ENCODE data around the gene INPP5K.

The INPP5K gene

GRCh38 chr17:1557355-1558095, 41.1 kb upstream of the INPP5K start:
- no peaks in the 10 kb centered on the region for H3K27me3 ChIP-seq (ENCODE audit: control insufficient read depth, insufficient read depth, low read length)
- H3K4me1 ChIP-seq (ENCODE audit: control insufficient read depth, insufficient read depth, low read length), result peaks cover 41% of the 10 kb centered on the region
- H3K36me3 ChIP-seq (ENCODE audit: control insufficient read depth, insufficient read depth, low read length), result no peaks in the 10 kb centered on the region
- no peak overlapping the region for H3K9ac ChIP-seq (ENCODE audit: low read length)
- no peak overlapping the region for H3K4me3 ChIP-seq (ENCODE audit: low read length)
- no peaks in the 10 kb centered on the region for H3K9me3 ChIP-seq (ENCODE audit: control insufficient read depth, low read length)

GRCh38 chr17:1555651-1556471, 39.4 kb upstream of the INPP5K start:
- peaks cover 32% of the 10 kb centered on the region for H3K4me1 ChIP-seq (ENCODE audit: control insufficient read depth, insufficient read depth, low read length)
- no peaks in the 10 kb centered on the region for H3K27me3 ChIP-seq (ENCODE audit: control insufficient read depth, insufficient read depth, low read length)
- H3K9ac ChIP-seq (ENCODE audit: low read length), result peak overlapping the region; percentile 7
- no peaks in the 10 kb centered on the region for H3K9me3 ChIP-seq (ENCODE audit: control insufficient read depth, low read length)
- H3K36me3 ChIP-seq (ENCODE audit: control insufficient read depth, insufficient read depth, low read length), result peaks cover 5% of the 10 kb centered on the region
- H3K4me3 ChIP-seq (ENCODE audit: low read length), result no peak overlapping the region

- H3K9me3 ChIP-seq (ENCODE audit: control insufficient read depth, low read length), result no peaks in the 10 kb centered on the region
- peaks cover 23% of the 10 kb centered on the region for H3K4me1 ChIP-seq (ENCODE audit: control insufficient read depth, insufficient read depth, low read length)
- H3K27me3 ChIP-seq (ENCODE audit: control insufficient read depth, insufficient read depth, low read length), result no peaks in the 10 kb centered on the region
- peak overlapping the region; percentile 7 for H3K9ac ChIP-seq (ENCODE audit: low read length)
- peaks cover 5% of the 10 kb centered on the region for H3K36me3 ChIP-seq (ENCODE audit: control insufficient read depth, insufficient read depth, low read length)
- no peak overlapping the region for H3K4me3 ChIP-seq (ENCODE audit: low read length)
Measured at GRCh38 chr17:1554751-1555540, 38.5 kb upstream of the INPP5K start.

- peaks cover 5% of the 10 kb centered on the region for H3K36me3 ChIP-seq (ENCODE audit: control insufficient read depth, insufficient read depth, low read length)
Measured at GRCh38 chr17:1553354-1554266, 37.2 kb upstream of the INPP5K start.

GRCh38 chr17:1552932-1553331, 36.5 kb upstream of the INPP5K start:
- Histone ChIP-seq H3K4me1 (ENCODE audit: control insufficient read depth, insufficient read depth, low read length) (peaks cover 17% of the 10 kb centered on the region), H3K9me3 (ENCODE audit: control insufficient read depth, low read length) (no peaks in the 10 kb centered on the region), H3K4me3 (ENCODE audit: low read length) (no peak overlapping the region), H3K27me3 (ENCODE audit: control insufficient read depth, insufficient read depth, low read length) (no peaks in the 10 kb centered on the region), H3K9ac (ENCODE audit: low read length) (no peak overlapping the region), H3K36me3 (ENCODE audit: control insufficient read depth, insufficient read depth, low read length) (peaks cover 5% of the 10 kb centered on the region)

More at GRCh38 chr17:1553354-1554266, 37.2 kb upstream of the INPP5K start:
- Histone ChIP-seq H3K9me3 (ENCODE audit: control insufficient read depth, low read length) (no peaks in the 10 kb centered on the region), H3K4me1 (ENCODE audit: control insufficient read depth, insufficient read depth, low read length) (peaks cover 17% of the 10 kb centered on the region), H3K9ac (ENCODE audit: low read length) (no peak overlapping the region), H3K27me3 (ENCODE audit: control insufficient read depth, insufficient read depth, low read length) (no peaks in the 10 kb centered on the region), H3K4me3 (ENCODE audit: low read length) (no peak overlapping the region)

- Histone ChIP-seq H3K4me1 (ENCODE audit: control insufficient read depth, insufficient read depth, low read length) (peaks cover 9% of the 10 kb centered on the region), H3K9ac (ENCODE audit: low read length) (no peak overlapping the region), H3K27me3 (ENCODE audit: control insufficient read depth, insufficient read depth, low read length) (no peaks in the 10 kb centered on the region), H3K36me3 (ENCODE audit: control insufficient read depth, insufficient read depth, low read length) (peaks cover 5% of the 10 kb centered on the region), H3K9me3 (ENCODE audit: control insufficient read depth, low read length) (no peaks in the 10 kb centered on the region), H3K4me3 (ENCODE audit: low read length) (no peak overlapping the region)
Measured at GRCh38 chr17:1551741-1552140, 35.3 kb upstream of the INPP5K start.

GRCh38 chr17:1548032-1548431, 31.6 kb upstream of the INPP5K start:
- Histone ChIP-seq H3K9me3 (ENCODE audit: control insufficient read depth, low read length) (no peaks in the 10 kb centered on the region), H3K27me3 (ENCODE audit: control insufficient read depth, insufficient read depth, low read length) (no peaks in the 10 kb centered on the region), H3K9ac (ENCODE audit: low read length) (no peak overlapping the region), H3K36me3 (ENCODE audit: control insufficient read depth, insufficient read depth, low read length) (peaks cover 5% of the 10 kb centered on the region), H3K4me1 (ENCODE audit: control insufficient read depth, insufficient read depth, low read length) (no peaks in the 10 kb centered on the region), H3K4me3 (ENCODE audit: low read length) (no peak overlapping the region)

GRCh38 chr17:1546292-1546922, 30.0 kb upstream of the INPP5K start:
- no peaks in the 10 kb centered on the region for H3K4me1 ChIP-seq (ENCODE audit: control insufficient read depth, insufficient read depth, low read length)
- H3K4me3 ChIP-seq (ENCODE audit: low read length), result no peak overlapping the region
- no peaks in the 10 kb centered on the region for H3K27me3 ChIP-seq (ENCODE audit: control insufficient read depth, insufficient read depth, low read length)
- peaks cover 6% of the 10 kb centered on the region for H3K36me3 ChIP-seq (ENCODE audit: control insufficient read depth, insufficient read depth, low read length)
- H3K9me3 ChIP-seq (ENCODE audit: control insufficient read depth, low read length), result no peaks in the 10 kb centered on the region
- no peak overlapping the region for H3K9ac ChIP-seq (ENCODE audit: low read length)

GRCh38 chr17:1545618-1546017, 29.2 kb upstream of the INPP5K start:
- Histone ChIP-seq H3K4me3 (ENCODE audit: low read length) (no peak overlapping the region), H3K9ac (ENCODE audit: low read length) (no peak overlapping the region), H3K36me3 (ENCODE audit: control insufficient read depth, insufficient read depth, low read length) (peaks cover 7% of the 10 kb centered on the region), H3K27me3 (ENCODE audit: control insufficient read depth, insufficient read depth, low read length) (no peaks in the 10 kb centered on the region), H3K9me3 (ENCODE audit: control insufficient read depth, low read length) (no peaks in the 10 kb centered on the region), H3K4me1 (ENCODE audit: control insufficient read depth, insufficient read depth, low read length) (no peaks in the 10 kb centered on the region)

- no peaks in the 10 kb centered on the region for H3K9me3 ChIP-seq (ENCODE audit: control insufficient read depth, low read length)
- H3K36me3 ChIP-seq (ENCODE audit: control insufficient read depth, insufficient read depth, low read length), result peaks cover 13% of the 10 kb centered on the region
- no peak overlapping the region for H3K4me3 ChIP-seq (ENCODE audit: low read length)
- no peaks in the 10 kb centered on the region for H3K4me1 ChIP-seq (ENCODE audit: control insufficient read depth, insufficient read depth, low read length)
- no peak overlapping the region for H3K9ac ChIP-seq (ENCODE audit: low read length)
- no peaks in the 10 kb centered on the region for H3K27me3 ChIP-seq (ENCODE audit: control insufficient read depth, insufficient read depth, low read length)
Measured at GRCh38 chr17:1542316-1542715, 25.9 kb upstream of the INPP5K start.

- peaks cover 13% of the 10 kb centered on the region for H3K36me3 ChIP-seq (ENCODE audit: control insufficient read depth, insufficient read depth, low read length)
Measured at GRCh38 chr17:1541367-1541904, 25.0 kb upstream of the INPP5K start.

More at GRCh38 chr17:1541367-1541904, 25.0 kb upstream of the INPP5K start:
- Histone ChIP-seq H3K4me3 (ENCODE audit: low read length) (no peak overlapping the region), H3K9me3 (ENCODE audit: control insufficient read depth, low read length) (no peaks in the 10 kb centered on the region), H3K27me3 (ENCODE audit: control insufficient read depth, insufficient read depth, low read length) (no peaks in the 10 kb centered on the region), H3K4me1 (ENCODE audit: control insufficient read depth, insufficient read depth, low read length) (no peaks in the 10 kb centered on the region), H3K9ac (ENCODE audit: low read length) (no peak overlapping the region)
